ENCODE data around the gene TMEM127. TPM values are rescaled to one million over a fixed set of nuclear protein-coding genes. Genes with fewer than 3 reads are reported as not detected.

Gene TMEM127
- total and polyA plus RNA-seq, 9 donors = 26.9 to 55.1 (median 46.3) TPM

GRCh38 chr2:96239091-96239490 lies 26.7 kb downstream of the TMEM127 start:
- intact Hi-C loops (cut with DNase I) = no loop called here

GRCh38 chr2:96238266-96238665 lies 27.5 kb downstream of the TMEM127 start:
- Histone ChIP-seq H3K4me3 (no peak overlapping the region), H3K27me3 (no peaks in the 10 kb centered on the region), H3K9me3 (no peaks in the 10 kb centered on the region), H3K4me1 (ENCODE audit: insufficient read depth) (no peaks in the 10 kb centered on the region), H3K27ac (no peak overlapping the region), H3K36me3 (no peaks in the 10 kb centered on the region)
- TF ChIP-seq POLR2A (IDR thresholded peaks at IDR 0.05) (no peak), EP300 (IDR thresholded peaks at IDR 0.05) (no peak), CTCF (IDR thresholded peaks at IDR 0.05) (no peak)
- intact Hi-C loops (cut with DNase I) = no loop called here
- no peak for DNase-seq
- 95 to 99% (median 98%) methylated on average over 3 of the region's 3 CpGs for WGBS, 3 donors

More at GRCh38 chr2:96239091-96239490, 26.7 kb downstream of the TMEM127 start:
- DNase-seq = no peak
- Histone ChIP-seq H3K4me3 (no peak overlapping the region), H3K27me3 (no peaks in the 10 kb centered on the region), H3K27ac (no peak overlapping the region), H3K36me3 (no peaks in the 10 kb centered on the region), H3K4me1 (ENCODE audit: insufficient read depth) (no peaks in the 10 kb centered on the region), H3K9me3 (no peaks in the 10 kb centered on the region)
- TF ChIP-seq EP300 (IDR thresholded peaks at IDR 0.05) = no peak
- TF ChIP-seq POLR2A (IDR thresholded peaks at IDR 0.05) = no peak
- no peak for TF ChIP-seq CTCF (IDR thresholded peaks at IDR 0.05)
- 68 to 77% (median 77%) methylated on average over 3 of the region's 3 CpGs for WGBS, 3 donors

- H3K27me3 ChIP-seq = no peaks in the 10 kb centered on the region
- H3K27ac ChIP-seq = no peak overlapping the region
- 89 to 100% (median 96%) methylated on average over 1 of the region's 1 CpG for WGBS, 3 donors
- no peaks in the 10 kb centered on the region for H3K4me1 ChIP-seq (ENCODE audit: insufficient read depth)
- no peak for TF ChIP-seq EP300 (IDR thresholded peaks at IDR 0.05)
- TF ChIP-seq CTCF (IDR thresholded peaks at IDR 0.05) = no peak
- TF ChIP-seq POLR2A (IDR thresholded peaks at IDR 0.05) = no peak
- H3K36me3 ChIP-seq = no peaks in the 10 kb centered on the region
- no peak for DNase-seq
- no peak overlapping the region for H3K4me3 ChIP-seq
- H3K9me3 ChIP-seq = no peaks in the 10 kb centered on the region
- intact Hi-C loops (cut with DNase I) = no loop called here
Observed at GRCh38 chr2:96236882-96237281, 28.9 kb downstream of the TMEM127 start.

GRCh38 chr2:96233880-96234316 lies 31.9 kb downstream of the TMEM127 start:
- Histone ChIP-seq H3K27me3 (no peaks in the 10 kb centered on the region), H3K4me1 (ENCODE audit: insufficient read depth) (no peaks in the 10 kb centered on the region), H3K27ac (no peak overlapping the region), H3K9me3 (no peaks in the 10 kb centered on the region), H3K4me3 (no peak overlapping the region), H3K36me3 (no peaks in the 10 kb centered on the region)
- intact Hi-C loops (cut with DNase I) = no loop called here
- 82 to 89% (median 86%) methylated on average over 4 of the region's 4 CpGs for WGBS, 3 donors
- no peak for DNase-seq
- no peak for TF ChIP-seq POLR2A (IDR thresholded peaks at IDR 0.05)
- TF ChIP-seq EP300 (IDR thresholded peaks at IDR 0.05) = no peak
- no peak for TF ChIP-seq CTCF (IDR thresholded peaks at IDR 0.05)

Measured in ovary (tissue), 9 donors.